Measurements from ENCODE around the gene AK2.

DNA sequence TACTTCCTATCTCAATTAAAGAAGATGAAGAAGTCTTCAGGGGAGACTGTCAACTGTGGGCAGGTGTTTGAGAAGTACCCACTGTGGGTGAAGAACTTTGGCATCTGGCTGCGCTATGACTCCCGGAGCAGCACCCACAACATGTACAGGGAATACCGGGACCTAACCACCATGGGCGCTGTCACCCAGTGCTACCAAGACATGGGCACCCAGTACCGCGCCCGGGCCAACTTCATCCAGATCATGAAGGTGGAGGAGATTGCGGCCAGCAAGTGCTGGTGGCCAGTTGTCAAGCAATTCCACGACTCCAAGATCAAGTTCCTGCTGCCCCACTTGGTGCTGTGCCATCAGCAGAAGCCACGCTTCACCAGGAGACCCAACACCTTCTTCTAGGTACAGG, 56.6 kb downstream of the AK2 start:
- no peak for TF ChIP-seq TAF1 (IDR thresholded peaks at IDR 0.05; ENCODE audit: low read depth, low read length)
- no peak for TF ChIP-seq POLR2A (IDR thresholded peaks at IDR 0.05; ENCODE audit: low read depth, low read length)
